CD4-positive, alpha-beta T cell treated with Interleukin-17A for 4 hours (primary cell): ENCODE results near the gene A4GALT.

ENCODE experiments used
- DNase-seq: peaks from one replicate; pipeline ENCODE4 v3.0.0-alpha.2; 2020; ENCODE audit warnings: mixed read lengths

The A4GALT gene

GRCh38 chr22:42700355-42700754 is 20.3 kb downstream of the A4GALT start:
- no peak for DNase-seq

- no peak for DNase-seq
Measured at GRCh38 chr22:42699976-42700352, 20.7 kb downstream of the A4GALT start.

GRCh38 chr22:42699281-42699975 is 21.2 kb downstream of the A4GALT start:
- DNase-seq = no peak

GRCh38 chr22:42697542-42698013 is 23.1 kb downstream of the A4GALT start:
- no peak for DNase-seq

- DNase-seq = no peak
Measured at GRCh38 chr22:42696331-42696967, 24.2 kb downstream of the A4GALT start.

GRCh38 chr22:42695294-42695693 is 25.4 kb downstream of the A4GALT start:
- no peak for DNase-seq

- no peak for DNase-seq
Measured at GRCh38 chr22:42693763-42694683, 26.6 kb downstream of the A4GALT start.

GRCh38 chr22:42693055-42693762 is 27.5 kb downstream of the A4GALT start:
- DNase-seq = no peak

GRCh38 chr22:42692239-42693054 is 28.2 kb downstream of the A4GALT start:
- DNase-seq = peak; percentile 4

- DNase-seq = no peak
Measured at GRCh38 chr22:42691440-42691839, 29.2 kb downstream of the A4GALT start.

- DNase-seq = no peak
Measured at GRCh38 chr22:42688241-42689211, 32.1 kb downstream of the A4GALT start.

GRCh38 chr22:42686756-42687491 is 33.7 kb downstream of the A4GALT start:
- no peak for DNase-seq

GRCh38 chr22:42685941-42686653 is 34.6 kb downstream of the A4GALT start:
- no peak for DNase-seq

- DNase-seq = no peak
Measured at GRCh38 chr22:42684462-42685195, 36.0 kb downstream of the A4GALT start.

- no peak for DNase-seq
Measured at GRCh38 chr22:42683578-42684283, 36.9 kb downstream of the A4GALT start.

- DNase-seq = no peak
Measured at GRCh38 chr22:42682113-42682851, 38.4 kb downstream of the A4GALT start.

GRCh38 chr22:42680648-42681047 is 40.0 kb downstream of the A4GALT start:
- DNase-seq = no peak
